Naive B cell (primary cell): ENCODE results near the gene PRDM12. TPM values are rescaled to one million over a fixed set of nuclear protein-coding genes. Genes with fewer than 3 reads are reported as not detected.
A peak's percentile ranks its signal among the peaks of the same experiment; 100 is the strongest.

Experiments used
- ATAC-seq, 2 donors: fragments of 150-1000 bp; cut with Tn5 transposase; 2 replicates each; pipeline ENCODE4 v1.10.0; 2021; ENCODE audit warnings: low read depth in 2 of 2, mild to moderate bottlenecking in 2 of 2, moderate library complexity in 2 of 2
- DNase-seq: peaks from one replicate; pipeline ENCODE4 v3.0.0; 2022
- H3K27ac Mint-ChIP-seq, 6 donors: one replicate each; pipeline ENCODE4 v1.8.0; 2020 to 2022; ENCODE audit warnings: mild to moderate bottlenecking in 6 of 6, mixed read lengths in 6 of 6, moderate library complexity in 5 of 6, inconsistent platforms in 2 of 6
- H3K27me3 Mint-ChIP-seq, 3 donors: one replicate each; pipeline ENCODE4 v1.8.0; 2021 to 2022; ENCODE audit warnings: mixed read lengths in 3 of 3, mild to moderate bottlenecking in 1 of 3
- H3K36me3 Mint-ChIP-seq, 2 donors: one replicate each; pipeline ENCODE4 v1.8.0; 2020 to 2022; ENCODE audit warnings: mixed read lengths in 2 of 2, inconsistent platforms in 1 of 2, mild to moderate bottlenecking in 1 of 2
- H3K4me1 Mint-ChIP-seq, 3 donors: one replicate each; pipeline ENCODE4 v1.8.0; 2020 to 2022; ENCODE audit warnings: mixed read lengths in 3 of 3, inconsistent platforms in 1 of 3, mild to moderate bottlenecking in 1 of 3, moderate library complexity in 1 of 3
- H3K4me3 Mint-ChIP-seq, 8 donors: one replicate each; pipeline ENCODE4 v1.8.0; 2020 to 2022; ENCODE audit warnings: mild to moderate bottlenecking in 8 of 8, mixed read lengths in 8 of 8, moderate library complexity in 8 of 8, inconsistent platforms in 2 of 8
- H3K9me3 Mint-ChIP-seq, 7 donors: one replicate each; pipeline ENCODE4 v1.8.0; 2020 to 2022; ENCODE audit warnings: mixed read lengths in 7 of 7, mild to moderate bottlenecking in 5 of 7, inconsistent platforms in 2 of 7, moderate library complexity in 1 of 7
- polyA plus RNA-seq, 6 donors: library from polyadenylated mRNA; unstranded; fragments of 300-500 nt; fragmentation: Illumina TruSeq; gene quantifications; one replicate each; pipeline ENCODE4 v1.2.3, GENCODE V29; 2021; ENCODE audit warnings: low read depth in 6 of 6

The PRDM12 gene
- polyA plus RNA-seq = not detected

DNA sequence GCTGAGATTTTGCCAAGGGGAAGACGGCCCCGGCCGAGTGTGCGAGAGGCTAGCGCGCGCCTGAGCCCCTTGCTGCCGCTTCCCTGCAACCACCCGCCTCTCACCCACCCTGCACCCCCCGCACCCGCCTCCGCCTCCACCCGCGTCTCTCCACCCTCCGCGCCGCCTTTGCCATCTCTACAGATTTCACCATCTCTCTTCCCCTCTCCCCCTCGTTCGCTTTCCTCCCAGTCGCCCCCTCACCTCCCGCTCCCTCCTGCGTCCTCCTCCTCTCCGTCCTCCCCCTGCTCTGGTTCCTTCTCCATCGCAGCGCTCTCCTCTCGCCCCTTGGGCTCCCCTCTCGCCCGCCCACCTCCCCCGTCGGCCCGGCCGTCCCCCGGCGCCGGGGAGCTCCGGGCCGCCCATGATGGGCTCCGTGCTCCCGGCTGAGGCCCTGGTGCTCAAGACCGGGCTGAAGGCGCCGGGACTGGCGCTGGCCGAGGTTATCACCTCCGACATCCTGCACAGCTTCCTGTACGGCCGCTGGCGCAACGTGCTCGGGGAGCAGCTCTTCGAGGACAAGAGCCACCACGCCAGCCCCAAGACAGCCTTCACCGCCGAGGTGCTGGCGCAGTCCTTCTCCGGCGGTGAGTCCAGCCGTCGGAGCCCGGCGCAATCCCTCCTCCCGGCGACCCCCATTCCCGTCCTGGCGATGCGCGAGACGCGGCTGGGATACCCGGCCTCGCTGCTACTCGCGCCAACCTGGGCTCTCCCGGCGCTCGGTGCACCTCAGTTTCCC, at the start of gene PRDM12:
TSS of gene PRDM12 (plus strand) at position 344 of the 778 bp plus-strand sequence. CDS start at position 404, 60 bp downstream.
- Mint-ChIP-seq H3K36me3 (peaks cover 0 to 6% of the 10 kb centered on the region in 2 donors), H3K4me3 (peak within 1 kb of the TSS; percentile 48 to 82 (median 78)), H3K9me3 (no peaks in the 10 kb centered on the region), H3K4me1 (peaks cover 25 to 55% (median 40%) of the 10 kb centered on the region in 3 donors), H3K27me3 (peaks cover 31 to 85% (median 67%) of the 10 kb centered on the region in 3 donors), H3K27ac (peak within 1 kb of the TSS in 2 of 6 donors; percentile 16 to 32)
- DNase-seq (no peak), ATAC-seq (no peak)

DNA sequence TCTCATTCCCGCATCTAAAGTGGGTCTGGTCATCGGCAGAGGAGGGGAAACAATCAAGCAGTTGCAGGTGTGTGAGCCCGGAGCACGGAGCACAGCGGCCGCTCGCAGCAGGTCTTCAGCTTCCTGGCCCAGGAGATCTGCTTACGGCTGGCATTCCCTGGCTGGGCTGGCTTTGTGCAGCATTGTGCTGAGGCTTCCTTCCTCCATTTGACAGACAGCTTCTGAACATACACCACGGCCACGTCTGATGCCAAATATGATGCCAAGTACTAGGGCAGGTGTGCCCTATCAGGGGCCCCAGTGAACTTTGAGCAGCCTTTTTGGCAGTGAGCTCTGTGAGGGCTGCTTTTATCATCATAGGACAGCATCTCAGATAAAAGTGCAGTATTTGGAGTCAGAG, 47.9 kb upstream of the PRDM12 start:
- peaks cover 0 to 3% (median 0%) of the 10 kb centered on the region in 3 donors for H3K4me1 Mint-ChIP-seq

DNA sequence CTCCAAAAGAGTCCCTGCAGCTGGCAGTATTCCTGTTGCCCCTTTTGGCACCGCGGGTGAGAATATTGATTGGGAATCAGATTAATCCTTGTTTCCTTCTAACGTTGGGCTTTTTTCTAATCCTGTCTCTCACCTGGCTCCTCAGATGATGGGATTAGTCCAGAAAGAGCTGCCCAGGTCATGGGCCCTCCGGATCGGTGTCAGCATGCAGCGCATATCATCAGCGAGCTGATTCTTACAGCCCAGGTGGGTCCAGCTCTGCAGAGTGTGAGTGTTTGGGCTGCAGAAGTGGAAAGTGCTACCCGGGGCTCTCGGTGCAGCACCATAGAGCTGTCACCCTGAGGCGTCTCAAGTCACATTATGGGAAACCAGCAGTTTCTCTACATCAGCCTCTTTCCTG, 40.9 kb upstream of the PRDM12 start:
- H3K27me3 Mint-ChIP-seq = no peaks in the 10 kb centered on the region
- H3K4me1 Mint-ChIP-seq = peaks cover 0 to 7% (median 0%) of the 10 kb centered on the region in 3 donors
- H3K36me3 Mint-ChIP-seq = peaks cover 33 to 40% of the 10 kb centered on the region in 2 donors
- ATAC-seq (no peak), DNase-seq (no peak)
- H3K27ac Mint-ChIP-seq = no peak overlapping the region
- no peak overlapping the region for H3K4me3 Mint-ChIP-seq
- no peaks in the 10 kb centered on the region for H3K9me3 Mint-ChIP-seq

More for the DNA sequence above, 47.9 kb upstream of the PRDM12 start:
- Mint-ChIP-seq H3K27me3 (no peaks in the 10 kb centered on the region), H3K36me3 (peaks cover 9 to 33% of the 10 kb centered on the region in 2 donors), H3K4me3 (no peak overlapping the region), H3K27ac (no peak overlapping the region), H3K9me3 (no peaks in the 10 kb centered on the region)
- ATAC-seq (no peak), DNase-seq (no peak)

DNA sequence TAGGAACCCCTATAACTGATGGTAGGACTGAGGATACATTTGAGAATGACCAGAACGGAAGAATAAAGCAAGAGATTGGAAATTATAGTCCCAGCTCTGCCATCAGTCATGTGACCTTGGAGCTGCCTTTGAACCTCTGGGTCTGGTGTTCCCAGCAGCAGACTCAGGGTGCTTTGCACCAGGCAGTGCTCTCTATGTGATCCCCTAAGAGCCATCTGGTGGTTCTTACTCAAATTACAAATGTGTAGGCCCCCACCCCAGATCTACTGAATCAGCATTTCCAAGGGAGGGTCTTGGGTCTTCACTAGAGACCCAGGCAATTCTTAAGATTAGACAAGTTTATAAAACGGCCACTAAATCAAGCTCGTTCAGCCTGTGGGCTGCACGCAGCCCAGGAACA, 40.2 kb upstream of the PRDM12 start:
- Mint-ChIP-seq H3K4me3 (no peak overlapping the region), H3K27me3 (no peaks in the 10 kb centered on the region), H3K27ac (no peak overlapping the region), H3K4me1 (peaks cover 0 to 7% (median 0%) of the 10 kb centered on the region in 3 donors), H3K9me3 (no peaks in the 10 kb centered on the region), H3K36me3 (peaks cover 33 to 40% of the 10 kb centered on the region in 2 donors)
- DNase-seq (no peak), ATAC-seq (no peak)

DNA sequence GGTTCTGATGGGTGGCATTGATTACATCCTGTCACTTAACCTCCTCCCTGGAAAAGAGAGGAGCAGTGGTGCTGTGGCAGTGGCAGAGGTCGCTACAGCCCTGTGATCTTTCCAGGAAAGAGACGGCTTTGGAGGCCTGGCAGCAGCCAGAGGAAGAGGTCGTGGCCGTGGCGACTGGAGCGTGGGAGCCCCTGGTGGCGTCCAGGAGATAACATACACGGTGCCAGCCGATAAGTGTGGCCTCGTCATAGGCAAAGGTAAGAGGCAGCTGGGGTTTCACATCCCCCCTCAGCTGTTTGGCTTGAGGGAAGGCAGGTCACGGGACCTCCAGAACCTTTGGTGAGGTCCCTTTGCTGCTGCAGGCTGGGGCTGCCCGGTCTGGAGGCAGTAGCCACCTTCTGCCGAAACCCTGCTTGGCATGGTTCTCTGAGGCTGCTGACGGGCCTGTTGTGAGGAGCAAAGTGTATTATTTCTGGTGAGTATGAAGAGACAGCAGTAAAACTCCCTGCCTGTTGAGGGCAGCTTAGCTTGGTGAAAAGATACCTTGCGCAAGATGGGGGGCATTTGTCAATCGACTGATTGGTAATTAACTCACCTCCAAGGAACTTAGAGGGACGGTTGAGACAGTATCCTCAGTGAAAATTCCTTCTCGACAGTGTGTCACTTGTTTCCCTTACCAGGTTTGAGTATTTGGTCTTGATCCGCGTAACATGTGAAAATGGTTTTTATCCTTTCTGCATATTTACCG, 38.0 kb upstream of the PRDM12 start:
- no peaks in the 10 kb centered on the region for H3K9me3 Mint-ChIP-seq
- DNase-seq (no peak), ATAC-seq (no peak)
- H3K36me3 Mint-ChIP-seq = peaks cover 26 to 33% of the 10 kb centered on the region in 2 donors
- no peak overlapping the region for H3K27ac Mint-ChIP-seq
- no peaks in the 10 kb centered on the region for H3K27me3 Mint-ChIP-seq
- peaks cover 0 to 3% (median 0%) of the 10 kb centered on the region in 3 donors for H3K4me1 Mint-ChIP-seq
- no peak overlapping the region for H3K4me3 Mint-ChIP-seq

DNA sequence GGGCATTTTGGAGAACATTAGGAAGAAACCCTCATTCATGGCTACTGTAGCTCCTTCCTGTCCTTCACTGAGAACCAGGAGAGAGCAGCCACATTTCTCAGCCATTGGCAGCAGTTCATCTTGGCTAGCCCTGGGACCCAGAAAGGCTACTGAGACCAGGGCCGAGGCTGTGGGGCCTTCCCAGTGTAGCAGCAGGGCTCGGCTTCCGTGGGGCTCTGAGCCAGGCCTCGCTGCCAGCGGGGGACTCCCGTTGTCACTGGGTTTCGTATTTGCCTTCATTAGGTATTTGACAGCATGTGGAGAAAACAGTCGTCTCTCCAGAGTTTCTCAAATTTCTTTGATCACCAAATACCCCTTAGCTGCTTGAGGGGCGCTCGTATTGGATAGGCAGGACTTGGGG, 37.3 kb upstream of the PRDM12 start:
- no peak overlapping the region for H3K27ac Mint-ChIP-seq
- no peak overlapping the region for H3K4me3 Mint-ChIP-seq
- H3K27me3 Mint-ChIP-seq = no peaks in the 10 kb centered on the region
- H3K36me3 Mint-ChIP-seq = peaks cover 32 to 33% of the 10 kb centered on the region in 2 donors
- no peaks in the 10 kb centered on the region for H3K9me3 Mint-ChIP-seq
- DNase-seq (no peak), ATAC-seq (no peak)
- H3K4me1 Mint-ChIP-seq = peaks cover 0 to 3% (median 0%) of the 10 kb centered on the region in 3 donors

DNA sequence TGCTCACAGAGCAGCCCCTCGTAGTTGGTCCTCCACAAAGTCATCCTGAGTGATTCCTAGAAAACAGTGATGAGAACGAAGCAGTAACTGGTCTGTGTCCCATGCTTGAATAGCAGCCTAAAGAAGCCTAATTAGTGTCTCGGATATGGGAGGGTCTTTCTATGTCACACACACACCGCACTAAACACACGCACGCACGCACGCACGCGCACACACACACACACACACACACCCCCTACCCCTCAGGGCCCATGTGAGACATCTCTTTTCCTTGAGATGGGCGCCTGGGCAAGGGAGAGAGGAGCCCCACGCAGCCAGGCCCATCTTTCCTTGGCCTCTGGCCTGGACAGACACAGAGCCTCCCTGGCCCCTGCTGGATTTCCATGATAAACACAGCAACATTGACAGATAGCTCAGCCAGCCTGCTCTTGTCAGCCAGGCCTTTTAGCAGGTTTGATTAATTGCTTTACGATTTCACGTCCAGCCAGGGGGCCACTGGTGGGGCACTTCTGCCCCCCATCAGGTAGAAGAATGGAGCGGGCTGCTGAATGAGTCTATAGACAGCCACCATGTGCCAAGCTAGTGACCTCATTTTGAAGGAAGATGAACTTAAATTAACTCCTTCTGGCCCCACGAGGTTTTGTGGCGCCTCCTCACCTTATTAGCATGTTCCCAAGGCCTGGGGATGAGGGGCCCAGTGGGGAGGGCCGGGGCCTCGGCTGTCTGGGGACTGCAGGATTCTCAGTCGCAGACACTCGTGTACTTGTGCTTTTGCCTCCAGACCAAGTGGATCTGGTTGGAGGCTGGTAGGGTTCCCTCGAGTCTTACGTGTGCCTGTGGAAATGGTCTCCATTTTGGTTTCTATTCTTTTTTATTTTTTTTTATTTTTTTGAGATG, 36.2 kb upstream of the PRDM12 start:
- no peaks in the 10 kb centered on the region for H3K9me3 Mint-ChIP-seq
- H3K4me1 Mint-ChIP-seq = peaks cover 0 to 5% (median 0%) of the 10 kb centered on the region in 3 donors
- H3K36me3 Mint-ChIP-seq = peaks cover 33 to 36% of the 10 kb centered on the region in 2 donors
- H3K27ac Mint-ChIP-seq = no peak overlapping the region
- no peaks in the 10 kb centered on the region for H3K27me3 Mint-ChIP-seq
- DNase-seq (no peak), ATAC-seq (no peak)
- H3K4me3 Mint-ChIP-seq = no peak overlapping the region

DNA sequence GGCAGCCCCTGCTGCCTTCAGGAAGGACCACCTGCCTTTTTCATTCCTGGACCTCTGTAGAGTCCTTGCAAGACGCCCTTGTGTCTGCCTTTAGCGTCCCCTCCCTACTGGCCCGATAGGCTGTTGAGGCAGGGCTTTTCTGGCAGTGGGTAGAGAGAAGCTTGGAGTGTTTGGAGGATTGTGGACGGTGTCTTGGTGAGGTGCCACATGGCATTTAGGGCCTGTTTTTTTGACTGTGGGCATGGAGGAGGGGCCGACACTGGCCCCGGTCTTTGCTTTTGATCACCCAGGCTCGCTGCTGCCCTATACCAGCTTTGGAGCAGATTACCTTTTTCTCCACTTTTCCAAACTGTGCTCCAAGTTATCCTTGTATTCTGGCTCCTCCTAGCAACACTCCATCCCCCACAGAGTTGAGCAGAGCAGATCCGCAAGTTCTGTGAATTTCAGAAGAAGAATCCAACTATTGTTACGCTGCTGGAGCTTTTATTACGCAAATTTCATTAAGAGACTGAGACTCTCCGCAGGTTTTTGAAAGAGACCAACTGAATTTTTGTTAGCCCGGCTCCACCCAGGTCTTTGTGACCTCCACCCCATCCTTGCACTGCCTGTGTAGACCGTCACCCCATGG, 34.8 kb upstream of the PRDM12 start:
- DNase-seq (no peak), ATAC-seq (no peak)
- H3K27me3 Mint-ChIP-seq = no peaks in the 10 kb centered on the region
- peaks cover 0 to 3% (median 0%) of the 10 kb centered on the region in 3 donors for H3K4me1 Mint-ChIP-seq
- no peak overlapping the region for H3K4me3 Mint-ChIP-seq
- no peaks in the 10 kb centered on the region for H3K9me3 Mint-ChIP-seq
- H3K27ac Mint-ChIP-seq = peak overlapping the region in 1 of 6 donors; percentile 63
- H3K36me3 Mint-ChIP-seq = peaks cover 24 to 31% of the 10 kb centered on the region in 2 donors

DNA sequence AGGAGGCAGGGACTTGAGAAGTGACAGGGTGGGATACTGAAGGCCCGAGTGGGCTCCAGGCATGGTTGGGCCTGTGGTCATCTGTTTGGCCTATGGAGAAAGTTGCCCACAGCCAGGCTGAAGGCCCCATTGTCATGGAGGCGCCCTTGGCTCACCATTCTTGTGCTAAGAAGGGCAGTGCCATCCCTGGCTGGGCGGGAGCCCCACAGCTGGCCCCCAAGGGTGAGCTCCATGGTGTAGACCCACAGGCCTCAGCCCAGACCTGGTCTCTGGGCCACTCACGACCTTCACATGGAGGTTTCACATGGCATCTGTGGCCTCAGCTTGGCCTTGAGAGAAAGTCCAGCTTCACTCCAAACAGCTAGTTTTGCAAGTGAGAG, 34.3 kb upstream of the PRDM12 start:
- no peak for DNase-seq
- H3K27me3 Mint-ChIP-seq = no peaks in the 10 kb centered on the region
- no peak overlapping the region for H3K27ac Mint-ChIP-seq
- H3K4me3 Mint-ChIP-seq = no peak overlapping the region
- H3K9me3 Mint-ChIP-seq = no peaks in the 10 kb centered on the region
- peaks cover 0 to 3% (median 0%) of the 10 kb centered on the region in 3 donors for H3K4me1 Mint-ChIP-seq
- H3K36me3 Mint-ChIP-seq = peaks cover 23 to 36% of the 10 kb centered on the region in 2 donors
- no peak for ATAC-seq

DNA sequence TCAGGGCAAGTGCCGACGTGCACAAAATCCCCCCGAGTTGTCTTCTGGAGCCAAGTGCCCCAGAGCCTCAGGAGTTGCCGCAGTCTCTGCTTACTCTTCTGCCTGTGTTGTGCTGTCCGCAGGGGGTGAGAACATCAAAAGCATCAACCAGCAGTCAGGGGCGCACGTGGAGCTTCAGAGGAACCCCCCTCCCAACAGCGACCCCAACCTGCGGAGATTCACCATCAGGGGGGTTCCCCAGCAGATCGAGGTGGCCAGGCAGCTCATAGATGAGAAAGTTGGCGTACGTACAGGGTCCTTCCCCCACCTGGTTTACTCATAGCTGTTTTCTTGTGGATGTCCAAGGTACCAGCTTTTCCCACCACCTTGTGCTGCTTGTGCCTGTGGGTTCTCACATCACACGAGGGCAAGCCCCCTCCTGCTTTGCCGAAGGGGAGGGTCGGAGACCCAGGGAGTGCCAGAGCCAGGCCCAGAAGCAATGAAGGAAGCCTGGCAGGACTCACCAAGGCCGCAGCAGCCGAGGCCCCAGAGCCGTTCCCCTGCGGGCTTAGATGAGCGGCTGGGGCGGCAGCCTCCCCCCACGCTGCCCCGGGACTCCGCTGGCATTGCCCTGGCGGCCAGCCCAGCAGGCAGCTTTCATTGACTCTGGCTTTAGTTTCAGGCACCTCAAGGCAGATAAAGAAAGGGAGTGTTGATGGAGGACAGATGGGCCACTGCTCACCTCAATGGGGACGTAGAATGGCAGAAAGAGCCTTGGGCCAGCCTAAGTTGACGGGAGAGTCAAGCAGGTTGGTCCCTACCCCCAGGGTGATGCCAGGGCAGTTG, 33.7 kb upstream of the PRDM12 start:
- no peak overlapping the region for H3K4me3 Mint-ChIP-seq
- ATAC-seq (no peak), DNase-seq (no peak)
- H3K4me1 Mint-ChIP-seq = peaks cover 0 to 3% (median 0%) of the 10 kb centered on the region in 3 donors
- H3K27me3 Mint-ChIP-seq = no peaks in the 10 kb centered on the region
- H3K27ac Mint-ChIP-seq = no peak overlapping the region
- H3K9me3 Mint-ChIP-seq = no peaks in the 10 kb centered on the region
- peaks cover 16 to 35% of the 10 kb centered on the region in 2 donors for H3K36me3 Mint-ChIP-seq

DNA sequence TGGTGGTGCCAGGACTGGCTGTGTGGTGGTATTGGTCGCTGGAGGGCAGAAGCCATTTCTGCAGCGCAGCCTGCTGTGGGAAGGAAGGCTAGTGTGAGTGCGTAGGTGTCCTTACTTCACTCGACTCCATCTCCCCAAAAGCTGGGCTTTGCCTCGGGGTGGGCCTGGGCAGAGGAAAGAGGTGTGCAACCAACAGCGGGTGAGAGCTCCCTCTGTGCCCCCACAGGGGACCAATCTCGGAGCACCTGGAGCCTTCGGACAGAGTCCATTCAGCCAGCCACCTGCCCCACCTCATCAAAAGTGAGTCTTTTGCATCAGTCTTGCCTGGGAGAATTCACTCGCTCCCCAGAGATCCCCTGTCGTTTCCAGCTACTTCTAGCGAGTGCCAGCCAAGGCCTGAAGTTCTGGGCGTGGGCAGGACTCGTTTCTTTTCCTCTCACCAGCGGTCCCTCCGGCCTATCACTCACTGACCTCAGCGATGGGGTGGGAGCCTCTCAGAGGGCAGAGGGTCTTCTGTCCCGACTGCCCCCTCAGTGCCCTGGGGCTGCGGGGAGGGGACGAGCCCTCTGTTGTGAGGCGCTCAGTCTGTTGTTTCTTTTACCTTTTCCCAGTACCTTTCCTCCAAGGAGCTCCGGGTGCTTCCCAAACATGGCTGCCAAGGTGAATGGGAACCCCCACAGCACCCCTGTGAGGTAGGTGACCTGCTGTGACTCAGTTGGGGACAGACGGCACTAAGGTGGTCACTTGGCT, 32.9 kb upstream of the PRDM12 start:
- no peak for ATAC-seq
- Mint-ChIP-seq H3K27ac (no peak overlapping the region), H3K9me3 (no peaks in the 10 kb centered on the region), H3K4me3 (no peak overlapping the region), H3K36me3 (peaks cover 10 to 27% of the 10 kb centered on the region in 2 donors), H3K4me1 (peaks cover 0 to 3% (median 0%) of the 10 kb centered on the region in 3 donors), H3K27me3 (no peaks in the 10 kb centered on the region)
- DNase-seq = no peak
